AG10803 (cell line): ENCODE results near the gene IFNB1.
A peak's percentile ranks its signal among the peaks of the same experiment; 100 is the strongest.

Experiments used
- DNase-seq: peaks from one replicate; pipeline ENCODE4 v3.0.0; 2010; ENCODE audit warnings: low read depth
- H3K4me3 ChIP-seq: 2 replicates; pipeline ENCODE4 v1.5.1; 2011; ENCODE audit warnings: mild to moderate bottlenecking, low read length, control low read depth
- TF ChIP-seq, protein P1 (sequence below): conservative IDR thresholded peaks from 2 replicates; pipeline ENCODE4 v1.5.1; 2011; ENCODE audit warnings: mild to moderate bottlenecking, low read length, control low read depth, inconsistent platforms

Gene IFNB1

DNA sequence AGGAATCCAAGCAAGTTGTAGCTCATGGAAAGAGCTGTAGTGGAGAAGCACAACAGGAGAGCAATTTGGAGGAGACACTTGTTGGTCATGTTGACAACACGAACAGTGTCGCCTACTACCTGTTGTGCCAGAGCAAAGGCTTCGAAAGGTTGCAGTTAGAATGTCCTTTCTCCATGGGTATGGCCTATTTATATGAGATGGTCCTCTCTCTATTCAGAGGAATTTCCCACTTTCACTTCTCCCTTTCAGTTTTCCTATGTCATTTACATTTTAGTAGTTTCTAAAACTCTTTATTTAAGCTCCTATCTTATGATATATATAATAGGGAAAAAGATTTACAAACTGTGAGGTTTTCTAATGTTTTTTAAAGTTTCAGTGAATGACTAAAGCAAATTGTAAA is at the start of gene IFNB1:
Gene IFNB1, minus strand, starts transcription at position 162 of the 400 bp plus-strand sequence. Its CDS starts 73 bp downstream, at position 89.
- no peak within 1 kb of the TSS for H3K4me3 ChIP-seq
- no peak for DNase-seq
- TF ChIP-seq, protein P1, sequence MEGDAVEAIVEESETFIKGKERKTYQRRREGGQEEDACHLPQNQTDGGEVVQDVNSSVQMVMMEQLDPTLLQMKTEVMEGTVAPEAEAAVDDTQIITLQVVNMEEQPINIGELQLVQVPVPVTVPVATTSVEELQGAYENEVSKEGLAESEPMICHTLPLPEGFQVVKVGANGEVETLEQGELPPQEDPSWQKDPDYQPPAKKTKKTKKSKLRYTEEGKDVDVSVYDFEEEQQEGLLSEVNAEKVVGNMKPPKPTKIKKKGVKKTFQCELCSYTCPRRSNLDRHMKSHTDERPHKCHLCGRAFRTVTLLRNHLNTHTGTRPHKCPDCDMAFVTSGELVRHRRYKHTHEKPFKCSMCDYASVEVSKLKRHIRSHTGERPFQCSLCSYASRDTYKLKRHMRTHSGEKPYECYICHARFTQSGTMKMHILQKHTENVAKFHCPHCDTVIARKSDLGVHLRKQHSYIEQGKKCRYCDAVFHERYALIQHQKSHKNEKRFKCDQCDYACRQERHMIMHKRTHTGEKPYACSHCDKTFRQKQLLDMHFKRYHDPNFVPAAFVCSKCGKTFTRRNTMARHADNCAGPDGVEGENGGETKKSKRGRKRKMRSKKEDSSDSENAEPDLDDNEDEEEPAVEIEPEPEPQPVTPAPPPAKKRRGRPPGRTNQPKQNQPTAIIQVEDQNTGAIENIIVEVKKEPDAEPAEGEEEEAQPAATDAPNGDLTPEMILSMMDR, result no peak

DNA sequence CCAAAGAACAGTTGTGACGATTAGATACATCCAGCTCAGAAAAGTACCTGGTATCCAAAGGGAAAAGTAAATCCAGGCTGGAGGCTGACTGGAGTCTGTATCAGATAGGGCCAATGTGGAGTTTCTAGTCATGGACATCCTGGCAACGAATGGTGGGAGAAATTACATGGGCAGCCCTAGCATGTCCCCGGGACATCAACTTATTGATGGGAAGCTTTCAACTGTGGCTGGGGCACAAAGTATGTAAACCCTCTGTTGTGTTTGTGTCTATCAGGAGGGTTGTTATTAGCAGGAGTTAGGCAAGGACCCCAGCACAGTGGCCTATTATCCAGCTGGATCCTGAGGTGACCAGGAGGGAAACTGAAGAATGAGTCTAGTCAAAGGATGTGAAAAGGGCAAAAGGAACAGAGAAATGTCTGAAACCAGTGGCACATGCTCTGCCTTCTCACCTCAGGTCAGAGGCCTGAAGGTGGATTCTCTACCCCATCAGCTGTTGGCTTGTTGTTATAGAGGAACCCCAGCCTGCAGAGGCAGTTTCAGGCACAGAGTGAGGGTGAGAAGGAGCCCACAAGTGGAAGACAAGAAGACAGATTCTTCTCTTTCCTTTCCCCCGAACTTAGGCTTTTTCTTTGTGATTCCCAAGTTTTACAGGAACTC is 44.0 kb upstream of the IFNB1 start:
- no peak overlapping the region for H3K4me3 ChIP-seq
- TF ChIP-seq, protein P1, result no peak
- DNase-seq, result no peak

DNA sequence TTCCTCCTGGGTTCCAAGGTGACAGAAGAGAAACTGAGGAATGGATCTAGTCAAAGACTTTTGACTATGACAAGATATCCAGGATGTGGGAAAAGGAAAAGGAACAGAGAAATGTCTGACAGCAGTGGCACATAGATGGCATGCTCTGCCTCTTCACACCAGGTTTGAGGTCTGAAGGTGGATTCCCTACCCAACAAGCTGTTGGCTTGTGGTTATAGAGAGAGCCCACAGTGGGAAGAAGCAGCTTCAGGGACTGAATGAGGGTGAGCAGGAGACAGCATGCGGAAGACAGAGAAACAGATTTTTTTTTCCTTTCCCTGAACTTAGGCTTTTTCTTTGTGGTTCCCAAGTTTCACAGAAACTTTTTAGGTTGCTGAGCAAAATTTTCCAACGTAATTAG is 43.3 kb upstream of the IFNB1 start:
- TF ChIP-seq, protein P1, result no peak
- DNase-seq, result no peak
- no peak overlapping the region for H3K4me3 ChIP-seq

DNA sequence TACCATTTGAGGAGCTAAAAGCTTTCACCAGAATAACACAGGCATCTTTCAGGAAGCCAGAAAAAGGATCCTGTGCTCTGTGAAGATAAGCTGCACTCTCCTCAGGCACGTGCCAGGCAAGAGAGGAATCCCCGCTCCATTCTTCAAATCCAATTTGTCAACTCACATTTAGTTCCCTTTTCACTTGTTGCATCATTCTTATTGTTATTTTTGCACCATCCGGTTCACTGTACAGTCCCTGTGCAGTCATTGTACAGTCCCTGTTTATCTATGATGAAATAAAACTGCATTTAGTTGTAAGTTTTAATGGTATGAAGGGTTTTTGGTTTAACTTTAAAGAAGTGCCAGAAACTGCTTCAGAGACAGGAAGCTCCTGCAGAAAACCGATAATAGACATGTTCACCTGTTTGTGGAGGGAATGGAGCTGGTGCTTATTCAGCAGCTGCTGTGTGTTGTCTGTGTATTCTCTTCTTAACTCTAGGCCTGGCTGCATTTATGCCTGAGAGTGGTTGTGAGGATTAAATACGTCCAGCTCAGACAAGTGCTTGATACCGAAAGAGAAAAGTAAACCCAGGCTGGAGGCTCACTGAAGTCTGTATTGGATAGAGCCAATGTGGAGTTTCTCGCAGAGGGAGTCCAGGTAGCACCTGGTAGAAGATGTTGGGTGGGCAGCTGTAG is 41.5 kb upstream of the IFNB1 start:
- DNase-seq, result no peak
- TF ChIP-seq, protein P1, result no peak
- H3K4me3 ChIP-seq, result no peak overlapping the region

DNA sequence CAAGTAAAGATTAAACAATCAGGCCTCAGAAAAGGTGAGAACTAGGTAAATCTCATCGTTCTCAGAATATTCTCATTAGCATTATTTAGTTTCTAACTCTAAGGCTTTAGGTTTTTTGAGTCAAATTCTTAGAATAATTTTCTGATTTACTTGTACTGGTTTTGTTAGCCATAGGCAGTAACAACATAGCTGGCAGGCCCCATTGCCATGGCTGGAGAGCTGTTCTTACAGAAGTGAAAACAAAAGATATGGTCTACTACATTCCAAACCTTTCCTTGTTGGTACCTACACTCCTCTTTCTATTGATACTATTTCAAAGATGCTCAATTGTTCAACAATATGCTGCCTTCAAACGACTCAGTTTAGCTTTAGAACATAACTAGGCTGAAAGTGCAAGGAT is 36.6 kb upstream of the IFNB1 start:
- H3K4me3 ChIP-seq, result no peak overlapping the region
- DNase-seq, result no peak
- TF ChIP-seq, protein P1, result no peak

DNA sequence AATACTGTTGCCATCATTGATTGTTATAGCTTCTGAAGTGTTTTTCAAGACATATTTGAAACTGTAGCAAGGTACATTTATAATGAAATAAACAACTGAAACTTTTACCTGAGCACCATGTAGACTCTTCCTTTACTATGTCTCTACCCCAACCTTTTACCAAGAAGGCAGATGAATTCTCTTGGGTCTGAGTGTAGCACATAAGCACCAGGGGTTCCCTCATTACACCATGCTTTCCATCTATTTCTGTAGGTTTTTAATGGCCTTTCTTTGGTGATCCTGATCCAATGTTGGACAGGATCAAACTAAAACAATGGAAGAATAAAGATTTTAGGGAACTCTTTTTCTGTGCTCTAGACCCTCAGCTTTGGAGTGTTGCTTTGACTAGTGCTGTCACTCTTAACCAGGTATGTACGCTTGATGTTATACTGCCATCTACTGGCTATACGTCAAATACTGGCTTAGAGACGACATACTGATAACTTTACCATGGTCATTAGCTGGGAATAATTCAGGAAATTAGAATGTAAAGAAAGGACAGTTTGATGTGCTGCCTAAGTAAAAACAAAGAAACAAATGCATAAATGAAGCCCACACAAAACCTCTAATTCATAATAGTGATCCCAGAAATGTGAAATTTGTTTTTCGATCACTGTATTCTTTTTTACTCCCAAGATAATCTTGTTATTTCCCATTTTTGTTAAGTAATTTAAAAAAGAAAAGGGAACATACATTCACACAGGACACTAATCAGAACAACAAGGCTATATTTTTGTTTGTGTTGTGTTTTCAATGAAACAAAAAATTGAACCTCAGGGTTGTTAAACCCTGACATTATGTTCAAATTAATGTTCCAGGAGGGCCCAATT is 33.2 kb upstream of the IFNB1 start:
- no peak overlapping the region for H3K4me3 ChIP-seq
- DNase-seq, result peak; percentile 74
- TF ChIP-seq, protein P1, result peak; percentile 93
